Measurements from ENCODE around the gene SMIM38. TPM values are rescaled to one million over a fixed set of nuclear protein-coding genes. Genes with fewer than 3 reads are reported as not detected.

Gene SMIM38
- total and polyA plus RNA-seq, 4 donors: 0.03 to 1.7 (median 0.07) TPM

DNA sequence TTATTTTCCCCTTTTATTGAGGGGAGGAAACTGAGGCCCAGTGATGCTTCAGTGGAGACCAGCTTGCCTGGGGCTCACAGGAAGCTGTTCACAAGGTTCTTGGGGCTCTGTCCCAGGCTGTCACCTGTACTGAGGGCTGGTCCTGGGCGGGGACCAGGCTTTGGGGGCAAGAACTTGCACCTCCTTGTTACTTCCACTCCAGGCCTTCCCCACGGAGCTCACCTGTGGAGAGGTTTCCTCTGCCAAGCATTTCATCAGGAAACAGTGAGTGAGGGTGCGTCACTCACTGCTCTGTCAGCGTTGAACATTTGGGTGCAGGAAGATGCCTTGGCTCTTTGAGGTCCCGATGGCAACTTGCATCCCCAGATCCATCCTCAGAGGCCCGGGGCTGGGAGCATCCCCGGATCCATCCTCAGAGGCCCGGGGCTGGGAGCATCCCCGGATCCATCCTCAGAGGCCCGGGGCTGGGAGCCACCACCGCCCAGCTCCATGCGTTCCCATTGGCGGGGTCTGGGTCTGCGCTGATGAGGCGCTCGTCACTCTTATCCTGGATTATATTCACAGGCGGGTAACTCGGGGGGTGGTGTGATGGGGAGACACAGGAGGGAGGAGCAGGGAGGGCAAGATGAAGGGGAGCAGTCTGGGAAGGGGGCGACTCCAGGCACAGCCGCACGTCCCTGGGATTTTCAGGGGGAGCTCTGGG is 1.4 kb upstream of the SMIM38 start:
- no peak for DNase-seq (ENCODE audit: low spot score)
- TF ChIP-seq RAD21 (IDR thresholded peaks at IDR 0.05) (no peak), HNF4A (conservative IDR thresholded peaks at IDR 0.05) (no peak), ZBTB33 (IDR thresholded peaks at IDR 0.05) (no peak), HNF4G (IDR thresholded peaks at IDR 0.05) (no peak), NR2F2 (IDR thresholded peaks at IDR 0.05) (no peak)
- TF ChIP-seq, protein P1, sequence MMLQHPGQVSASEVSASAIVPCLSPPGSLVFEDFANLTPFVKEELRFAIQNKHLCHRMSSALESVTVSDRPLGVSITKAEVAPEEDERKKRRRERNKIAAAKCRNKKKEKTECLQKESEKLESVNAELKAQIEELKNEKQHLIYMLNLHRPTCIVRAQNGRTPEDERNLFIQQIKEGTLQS (IDR thresholded peaks at IDR 0.05): no peak
- H3K27me3 ChIP-seq (ENCODE audit: control insufficient read depth in 4 of 4, insufficient read depth in 4 of 4, low read length in 3 of 4): peaks cover 0 to 3% (median 1%) of the 10 kb centered on the region in 4 donors
- no peaks in the 10 kb centered on the region for H3K4me1 ChIP-seq (ENCODE audit: control insufficient read depth in 4 of 4, insufficient read depth in 4 of 4, low read length in 3 of 4)
- no peak overlapping the region for H3K4me3 ChIP-seq (ENCODE audit: low read depth in 1 of 3, low read length in 3 of 3)
- H3K27ac ChIP-seq (ENCODE audit: low read depth in 1 of 2, low read length in 2 of 2): no peak overlapping the region
- H3K36me3 ChIP-seq (ENCODE audit: control insufficient read depth in 4 of 4, insufficient read depth in 3 of 4, low read depth in 1 of 4, low read length in 3 of 4): no peaks in the 10 kb centered on the region
- WGBS: 90% methylated on average over 20 of the region's 21 CpGs
- H3K9me3 ChIP-seq (ENCODE audit: control insufficient read depth in 4 of 4, low read length in 3 of 4): no peaks in the 10 kb centered on the region
- no peak overlapping the region for H3K9ac ChIP-seq (ENCODE audit: low read depth in 1 of 2, low read length in 2 of 2)

- H3K9ac ChIP-seq (ENCODE audit: low read depth in 1 of 2, low read length in 2 of 2): no peak overlapping the region
- H3K4me3 ChIP-seq (ENCODE audit: low read depth in 1 of 3, low read length in 3 of 3): no peak overlapping the region
- DNase-seq (ENCODE audit: low spot score): no peak
- 89% methylated on average over 10 of the region's 10 CpGs for WGBS
- no peaks in the 10 kb centered on the region for H3K9me3 ChIP-seq (ENCODE audit: control insufficient read depth in 4 of 4, low read length in 3 of 4)
- no peak overlapping the region for H3K27ac ChIP-seq (ENCODE audit: low read depth in 1 of 2, low read length in 2 of 2)
- no peak for TF ChIP-seq FOXA1 (IDR thresholded peaks at IDR 0.05)
- no peak for TF ChIP-seq REST (IDR thresholded peaks at IDR 0.05)
- TF ChIP-seq, protein P2, sequence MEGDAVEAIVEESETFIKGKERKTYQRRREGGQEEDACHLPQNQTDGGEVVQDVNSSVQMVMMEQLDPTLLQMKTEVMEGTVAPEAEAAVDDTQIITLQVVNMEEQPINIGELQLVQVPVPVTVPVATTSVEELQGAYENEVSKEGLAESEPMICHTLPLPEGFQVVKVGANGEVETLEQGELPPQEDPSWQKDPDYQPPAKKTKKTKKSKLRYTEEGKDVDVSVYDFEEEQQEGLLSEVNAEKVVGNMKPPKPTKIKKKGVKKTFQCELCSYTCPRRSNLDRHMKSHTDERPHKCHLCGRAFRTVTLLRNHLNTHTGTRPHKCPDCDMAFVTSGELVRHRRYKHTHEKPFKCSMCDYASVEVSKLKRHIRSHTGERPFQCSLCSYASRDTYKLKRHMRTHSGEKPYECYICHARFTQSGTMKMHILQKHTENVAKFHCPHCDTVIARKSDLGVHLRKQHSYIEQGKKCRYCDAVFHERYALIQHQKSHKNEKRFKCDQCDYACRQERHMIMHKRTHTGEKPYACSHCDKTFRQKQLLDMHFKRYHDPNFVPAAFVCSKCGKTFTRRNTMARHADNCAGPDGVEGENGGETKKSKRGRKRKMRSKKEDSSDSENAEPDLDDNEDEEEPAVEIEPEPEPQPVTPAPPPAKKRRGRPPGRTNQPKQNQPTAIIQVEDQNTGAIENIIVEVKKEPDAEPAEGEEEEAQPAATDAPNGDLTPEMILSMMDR (IDR thresholded peaks at IDR 0.05; ENCODE audit: low read depth, low read length, missing input control): no peak
- TF ChIP-seq TAF1 (conservative IDR thresholded peaks at IDR 0.05): no peak
- no peak for TF ChIP-seq HNF4A (conservative IDR thresholded peaks at IDR 0.05)
- TF ChIP-seq, protein P1 (IDR thresholded peaks at IDR 0.05): no peak
- no peak for TF ChIP-seq MAX (IDR thresholded peaks at IDR 0.05)
- TF ChIP-seq ZBTB33 (IDR thresholded peaks at IDR 0.05): no peak
- no peak for TF ChIP-seq RAD21 (IDR thresholded peaks at IDR 0.05)
- no peak for TF ChIP-seq RXRA (IDR thresholded peaks at IDR 0.05)
- no peak for TF ChIP-seq NR2F2 (IDR thresholded peaks at IDR 0.05)
- no peak for TF ChIP-seq SP1 (IDR thresholded peaks at IDR 0.05)
- no peak for TF ChIP-seq EGR1 (IDR thresholded peaks at IDR 0.05; ENCODE audit: low read depth in 2 of 2)
- TF ChIP-seq JUND (IDR thresholded peaks at IDR 0.05): no peak
- TF ChIP-seq GABPA (IDR thresholded peaks at IDR 0.05 in 1 of 2, conservative IDR thresholded peaks at IDR 0.05 in 1 of 2): no peak
- no peak for TF ChIP-seq FOXA2 (IDR thresholded peaks at IDR 0.05)
- TF ChIP-seq YY1 (IDR thresholded peaks at IDR 0.05): no peak
- TF ChIP-seq HNF4G (IDR thresholded peaks at IDR 0.05): no peak
- no peaks in the 10 kb centered on the region for H3K4me1 ChIP-seq (ENCODE audit: control insufficient read depth in 4 of 4, insufficient read depth in 4 of 4, low read length in 3 of 4)
- H3K36me3 ChIP-seq (ENCODE audit: control insufficient read depth in 4 of 4, insufficient read depth in 3 of 4, low read depth in 1 of 4, low read length in 3 of 4): no peaks in the 10 kb centered on the region
- peaks cover 0 to 3% (median 1%) of the 10 kb centered on the region in 4 donors for H3K27me3 ChIP-seq (ENCODE audit: control insufficient read depth in 4 of 4, insufficient read depth in 4 of 4, low read length in 3 of 4)
Observed at GRCh38 chr11:69154938-69155301, 815 bp upstream of the SMIM38 start.
